C4-2B (cell line): ENCODE data around the gene PSMD12.

ENCODE experiments used
- H3K27ac ChIP-seq: fragments of 450-650 bp; 2 replicates; pipeline ENCODE4 v1.5.1; 2017
- CTCF ChIP-seq: fragments of 450-650 bp; conservative IDR thresholded peaks from 2 replicates; pipeline ENCODE4 v1.5.1; 2017; ENCODE audit warnings: mild to moderate bottlenecking
- ZFX ChIP-seq: fragments of 450-650 bp; IDR thresholded peaks from 2 replicates; pipeline ENCODE4 v1.6.1; 2017

The PSMD12 gene

GRCh38 chr17:67364847-67365737 lies 1.3 kb downstream of the PSMD12 start:
- peak overlapping the region; percentile 96 for H3K27ac ChIP-seq
- TF ChIP-seq ZFX, result no peak
- no peak for TF ChIP-seq CTCF

- TF ChIP-seq CTCF, result no peak
- H3K27ac ChIP-seq, result no peak overlapping the region
Measured at GRCh38 chr17:67362173-67362572, 4.2 kb downstream of the PSMD12 start.

GRCh38 chr17:67360880-67361279 lies 5.5 kb downstream of the PSMD12 start:
- TF ChIP-seq ZFX (no peak), CTCF (no peak)
- no peak overlapping the region for H3K27ac ChIP-seq

GRCh38 chr17:67359960-67360791 lies 6.2 kb downstream of the PSMD12 start:
- no peak overlapping the region for H3K27ac ChIP-seq
- TF ChIP-seq CTCF, result peak; percentile 57
- no peak for TF ChIP-seq ZFX

- no peak overlapping the region for H3K27ac ChIP-seq
- no peak for TF ChIP-seq ZFX
- TF ChIP-seq CTCF, result no peak
Measured at GRCh38 chr17:67358612-67359011, 7.8 kb downstream of the PSMD12 start.

- TF ChIP-seq CTCF, result no peak
- TF ChIP-seq ZFX, result no peak
- no peak overlapping the region for H3K27ac ChIP-seq
Measured at GRCh38 chr17:67353929-67354574, 12.3 kb downstream of the PSMD12 start.
